ENCODE data around the gene PKN3. TPM values are rescaled to one million over a fixed set of nuclear protein-coding genes. Genes with fewer than 3 reads are reported as not detected.

PKN3 gene
- total and polyA plus RNA-seq, 9 of the 15 experiments (the other 6 are each of a cell fraction or from before 2014, with no cell fraction given): 0.82 to 49.2 (median 19.7) TPM

- peak; percentile 86; the same call in 1 of the 2 replicates for TF ChIP-seq ZNF695 (CRISPR knock-in tag; IDR thresholded peaks at IDR 0.05)
- peak; percentile 16; the same call in 1 of the 2 replicates for TF ChIP-seq ZNF24 (IDR thresholded peaks at IDR 0.05)
- TF ChIP-seq IFI16 (CRISPR knock-in tag; IDR thresholded peaks at IDR 0.05): no peak
- TF ChIP-seq GTF2F1 (IDR thresholded peaks at IDR 0.05; ENCODE audit: low read depth, low read length): no peak
- no peak for TF ChIP-seq ELK1 (CRISPR knock-in tag; IDR thresholded peaks at IDR 0.05)
- TF ChIP-seq RAD21 (CRISPR knock-in tag; conservative IDR thresholded peaks at IDR 0.05 in 1 of 2, IDR thresholded peaks at IDR 0.05 in 1 of 2): peak; percentile 16 to 24; a peak in 2 of 4 replicates
- TF ChIP-seq ZNF224 (CRISPR knock-in tag; IDR thresholded peaks at IDR 0.05): no peak
- no peak for TF ChIP-seq MTA2 (IDR thresholded peaks at IDR 0.05; ENCODE audit: low read depth)
- no peak for TF ChIP-seq CREBBP (IDR thresholded peaks at IDR 0.05; ENCODE audit: low read depth, low read length)
- TF ChIP-seq, protein P1, sequence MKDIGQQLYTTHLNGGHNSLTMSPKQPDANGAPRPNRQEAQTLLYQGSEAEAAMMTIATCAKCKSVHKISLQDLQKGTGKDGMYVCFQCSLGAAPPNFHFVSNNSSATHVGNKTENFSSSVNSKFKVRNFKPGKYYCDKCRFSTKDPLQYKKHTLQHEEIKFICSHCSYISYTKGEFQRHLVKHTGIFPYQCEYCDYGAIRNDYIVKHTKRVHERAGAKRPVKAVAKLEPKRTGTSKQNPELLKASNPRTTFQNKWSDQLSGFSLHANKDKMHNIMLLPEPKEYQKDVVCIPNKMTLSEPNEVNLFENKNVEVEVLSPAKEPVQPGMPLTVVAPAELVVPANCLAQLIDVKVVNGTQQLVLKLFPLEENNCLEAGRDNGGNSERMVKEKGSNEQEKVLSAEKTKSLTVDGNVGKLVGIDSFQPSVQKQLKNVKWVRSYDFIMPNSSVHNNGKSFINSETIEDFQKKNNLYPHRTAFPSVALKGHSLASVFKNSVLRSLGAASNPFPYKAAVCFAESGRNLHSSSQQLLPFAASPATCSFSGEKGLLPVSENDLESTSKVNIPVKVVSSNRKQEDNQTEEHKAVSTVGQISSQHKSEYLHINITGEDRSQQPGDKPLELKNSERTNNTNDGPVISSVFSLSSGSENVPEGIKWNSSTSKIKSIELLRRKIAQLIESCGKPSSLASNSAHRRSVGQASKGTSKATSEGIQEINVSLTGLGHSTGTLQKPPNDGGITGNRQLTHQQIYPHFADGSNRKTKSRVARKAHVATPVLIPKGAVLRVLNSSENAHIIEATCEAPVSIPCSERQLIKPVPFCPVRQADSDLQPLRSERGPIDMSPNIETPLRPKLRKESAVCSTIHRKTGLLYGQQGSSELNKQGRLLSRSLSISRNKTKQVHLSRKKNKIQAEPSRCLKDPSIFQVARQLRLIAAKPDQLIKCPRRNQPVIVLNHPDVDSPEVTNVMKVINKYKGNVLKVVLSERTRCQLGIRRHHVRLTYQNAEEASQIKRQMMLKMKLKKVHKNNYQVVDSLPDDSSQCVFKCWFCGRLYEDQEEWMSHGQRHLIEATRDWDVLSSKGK (CRISPR knock-in tag; IDR thresholded peaks at IDR 0.05): no peak
- peak; percentile 66 for TF ChIP-seq SUPT5H (IDR thresholded peaks at IDR 0.05)
- no peak for TF ChIP-seq THRAP3 (IDR thresholded peaks at IDR 0.05; ENCODE audit: borderline replicate concordance)
- TF ChIP-seq ESRRA (IDR thresholded peaks at IDR 0.05; ENCODE audit: borderline replicate concordance, low read depth): no peak; the same call in 1 of the 2 replicates
- no peak for TF ChIP-seq RBM39 (optimal IDR thresholded peaks at IDR 0.05; ENCODE audit: low read depth, low read length)
- TF ChIP-seq DEAF1 (CRISPR knock-in tag; IDR thresholded peaks at IDR 0.05): 0 out of 2 replicates have a peak, but pooled peaks have one; percentile 19
- TF ChIP-seq CBX2 (IDR thresholded peaks at IDR 0.05; ENCODE audit: insufficient read depth, low read length, poor library complexity, severe bottlenecking): no peak
- no peak for TF ChIP-seq ZBTB49 (CRISPR knock-in tag; IDR thresholded peaks at IDR 0.05; ENCODE audit: borderline replicate concordance)
- TF ChIP-seq MECOM (CRISPR knock-in tag; IDR thresholded peaks at IDR 0.05): peak; percentile 59; the same call in 1 of the 2 replicates
These were observed 13.6 kb upstream of the PKN3 start, which contains the start of gene SET (continued) for GRCh38 chr9:128688501-128689292.

Measured in K562 (cell line).